SK-N-MC (cell line): Measurements from ENCODE around the gene ZHX3.

Source experiments
- EZH2 ChIP-seq: fragments of 200-600 bp; sonication (generic); IDR thresholded peaks from one replicate; pipeline ENCODE4 v1.6.1; 2017; ENCODE audit warnings: antibody characterized with exemption
- POLR2AphosphoS5 ChIP-seq: IDR thresholded peaks from 2 replicates; pipeline ENCODE4 v1.6.1; 2012; ENCODE audit warnings: mild to moderate bottlenecking, low read depth, low read length, borderline replicate concordance

GRCh38 chr20:41183831-41184230, 133.7 kb downstream of the ZHX3 start:
- TF ChIP-seq POLR2AphosphoS5 (no peak), EZH2 (no peak)
